Type B pancreatic cell (in vitro differentiated cells): ENCODE measurements around the gene BRWD1. TPM values are rescaled to one million over a fixed set of nuclear protein-coding genes. Genes with fewer than 3 reads are reported as not detected.

Source experiments
- DNase-seq: peaks from one replicate; pipeline ENCODE4 v3.0.0; 2021; ENCODE audit warnings: mixed read lengths; ENCODE audit not compliant: unreplicated experiment; ENCODE audit errors: extremely low spot score
- H3K27ac Mint-ChIP-seq: 2 replicates; pipeline ENCODE4 v1.8.0; 2021; ENCODE audit warnings: mild to moderate bottlenecking, mixed read lengths
- H3K27me3 Mint-ChIP-seq: 2 replicates; pipeline ENCODE4 v1.8.0; 2021; ENCODE audit warnings: mixed read lengths
- H3K36me3 Mint-ChIP-seq: 2 replicates; pipeline ENCODE4 v1.8.0; 2021; ENCODE audit warnings: mixed read lengths
- H3K4me1 Mint-ChIP-seq: one replicate; pipeline ENCODE4 v1.8.0; 2021; ENCODE audit warnings: mixed read lengths; ENCODE audit not compliant: unreplicated experiment
- H3K4me3 Mint-ChIP-seq: 2 replicates; pipeline ENCODE4 v1.8.0; 2021; ENCODE audit warnings: mild to moderate bottlenecking, mixed read lengths
- H3K9me3 Mint-ChIP-seq: 2 replicates; pipeline ENCODE4 v1.8.0; 2021; ENCODE audit warnings: mixed read lengths
- CTCF ChIP-seq: fragments of 200-600 bp; sonication (generic); conservative IDR thresholded peaks from 2 replicates; pipeline ENCODE4 v1.5.0; 2021; ENCODE audit warnings: antibody characterized with exemption, mild to moderate bottlenecking
- total RNA-seq: library from RNA; stranded (reverse); gene quantifications from 2 replicates; pipeline ENCODE4 v1.2.1, GENCODE V29; 2021; ENCODE audit warnings: low replicate concordance

BRWD1 gene
- total RNA-seq, 1 donor from 2014 or later = 48.0 TPM

- H3K9me3 Mint-ChIP-seq = no peaks in the 10 kb centered on the region
- DNase-seq = no peak
- H3K27me3 Mint-ChIP-seq = no peaks in the 10 kb centered on the region
- H3K4me1 Mint-ChIP-seq = peaks cover 26% of the 10 kb centered on the region
- peak overlapping the region; percentile 77 for H3K27ac Mint-ChIP-seq
- TF ChIP-seq CTCF = no peak
- H3K4me3 Mint-ChIP-seq = peak overlapping the region; percentile 92
- H3K36me3 Mint-ChIP-seq = peaks cover 49% of the 10 kb centered on the region
Observed at GRCh38 chr21:39346206-39346605, 32.8 kb upstream of the BRWD1 start.

GRCh38 chr21:39345440-39345839 lies 32.0 kb upstream of the BRWD1 start:
- H3K4me1 Mint-ChIP-seq = peaks cover 26% of the 10 kb centered on the region
- H3K4me3 Mint-ChIP-seq = peak overlapping the region; percentile 92
- no peaks in the 10 kb centered on the region for H3K27me3 Mint-ChIP-seq
- peaks cover 49% of the 10 kb centered on the region for H3K36me3 Mint-ChIP-seq
- peak overlapping the region; percentile 77 for H3K27ac Mint-ChIP-seq
- H3K9me3 Mint-ChIP-seq = no peaks in the 10 kb centered on the region
- TF ChIP-seq CTCF = no peak
- DNase-seq = no peak

GRCh38 chr21:39344848-39345247 lies 31.4 kb upstream of the BRWD1 start:
- Mint-ChIP-seq H3K4me1 (peaks cover 26% of the 10 kb centered on the region), H3K27me3 (no peaks in the 10 kb centered on the region), H3K27ac (peak overlapping the region; percentile 77)

GRCh38 chr21:39341249-39341923 lies 28.0 kb upstream of the BRWD1 start:
- Mint-ChIP-seq H3K27me3 (no peaks in the 10 kb centered on the region), H3K27ac (no peak overlapping the region), H3K9me3 (no peaks in the 10 kb centered on the region), H3K36me3 (peaks cover 37% of the 10 kb centered on the region), H3K4me1 (peaks cover 21% of the 10 kb centered on the region), H3K4me3 (no peak overlapping the region)
- no peak for TF ChIP-seq CTCF
- DNase-seq = no peak

More at GRCh38 chr21:39344848-39345247, 31.4 kb upstream of the BRWD1 start:
- peaks cover 49% of the 10 kb centered on the region for H3K36me3 Mint-ChIP-seq
- H3K4me3 Mint-ChIP-seq = peak overlapping the region; percentile 92
- no peak for DNase-seq
- TF ChIP-seq CTCF = no peak
- H3K9me3 Mint-ChIP-seq = no peaks in the 10 kb centered on the region

GRCh38 chr21:39340687-39341086 lies 27.3 kb upstream of the BRWD1 start:
- no peak for DNase-seq
- Mint-ChIP-seq H3K4me1 (peaks cover 14% of the 10 kb centered on the region), H3K36me3 (peaks cover 30% of the 10 kb centered on the region), H3K27ac (no peak overlapping the region), H3K4me3 (no peak overlapping the region), H3K27me3 (no peaks in the 10 kb centered on the region), H3K9me3 (no peaks in the 10 kb centered on the region)
- no peak for TF ChIP-seq CTCF
